ENCODE data around the gene CRYBB3. TPM values are rescaled to one million over a fixed set of nuclear protein-coding genes. Genes with fewer than 3 reads are reported as not detected.
"Not testable (repeated sequence)": the region's sequence is repeated elsewhere in the genome, so short reads cannot be mapped to it uniquely, and the experiment has no call there.

The CRYBB3 gene
- total and polyA plus RNA-seq, 7 experiments from 2014 or later: not detected

DNA sequence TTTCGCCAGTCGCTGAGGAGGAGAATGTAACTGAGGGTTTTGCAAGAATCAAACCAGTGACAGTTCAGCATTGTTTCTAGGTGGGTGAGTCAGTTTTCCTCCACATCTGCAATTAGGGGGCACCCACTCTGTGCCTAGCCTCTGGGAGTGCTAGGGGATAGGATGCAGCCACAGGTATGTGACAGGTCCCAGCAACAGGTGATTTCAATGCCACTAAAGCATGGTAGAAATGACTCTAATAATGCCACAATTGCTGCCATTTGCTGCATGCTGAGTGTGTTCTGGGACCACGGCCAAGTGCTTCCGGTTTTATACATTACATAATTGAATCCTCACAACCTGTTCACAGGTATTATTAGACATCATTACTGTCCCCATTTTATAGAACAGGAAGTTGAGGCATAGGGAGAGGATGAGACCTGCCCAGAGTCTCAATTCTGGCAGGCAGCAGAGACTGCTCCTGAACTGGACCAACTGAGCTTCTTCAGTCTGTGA, 20.3 kb downstream of the CRYBB3 start:
- Mint-ChIP-seq H3K27me3 (peaks cover 0 to 35% (median 28%) of the 10 kb centered on the region in 5 donors), H3K9me3 (peaks cover 0 to 3% (median 0%) of the 10 kb centered on the region in 11 donors), H3K4me3 (no peak overlapping the region), H3K27ac (no peak overlapping the region), H3K36me3 (no peaks in the 10 kb centered on the region), H3K4me1 (no peaks in the 10 kb centered on the region)
- DNase-seq: no peak
- CTCF ChIA-PET: interaction anchor here (0.6 kb wide), 1 partner anchor 8 kb away, joined by 3 read pairs; no protein-coding TSS in a partner anchor
- Histone ChIP-seq H3K4me3 (ENCODE audit: low read length) (no peak overlapping the region), H3K27ac (ENCODE audit: low read depth, low read length) (no peak overlapping the region), H3K36me3 (ENCODE audit: control insufficient read depth in 2 of 3, insufficient read depth in 3 of 3, low read length in 3 of 3) (no peaks in the 10 kb centered on the region), H3K4me1 (ENCODE audit: control insufficient read depth in 2 of 2, insufficient read depth in 2 of 2, low read length in 2 of 2) (no peaks in the 10 kb centered on the region), H3K9me3 (ENCODE audit: control insufficient read depth in 2 of 3, low read length in 3 of 3) (no peaks in the 10 kb centered on the region), H3K27me3 (ENCODE audit: control insufficient read depth in 2 of 2, insufficient read depth in 2 of 2, low read length in 2 of 2) (no peaks in the 10 kb centered on the region)
- POLR2A ChIA-PET: no interaction called here
- intact Hi-C loops (cut with micrococcal nuclease): no loop called here
- ATAC-seq: no peak

DNA sequence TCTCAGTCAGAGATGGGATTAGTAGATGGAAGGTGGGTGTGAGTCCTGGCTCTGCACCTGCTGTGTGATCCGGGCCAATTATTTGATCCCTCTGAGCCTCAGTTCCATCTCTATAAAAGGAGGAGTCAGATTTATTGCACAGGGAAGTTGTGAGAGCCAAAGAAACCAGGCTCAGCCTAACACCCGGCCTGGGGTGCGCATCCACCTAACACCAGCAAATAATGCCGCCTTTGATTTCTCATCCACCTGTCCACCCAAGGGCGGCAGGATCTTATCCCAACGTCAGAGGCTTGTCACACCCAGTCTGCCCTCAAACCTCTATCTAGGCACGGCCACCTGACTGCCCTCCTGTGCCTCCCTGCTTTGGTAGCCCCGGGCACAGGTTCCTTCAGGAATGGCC, 22.1 kb downstream of the CRYBB3 start:
- H3K27ac Mint-ChIP-seq: no peak overlapping the region
- Histone ChIP-seq H3K36me3 (ENCODE audit: control insufficient read depth in 2 of 3, insufficient read depth in 3 of 3, low read length in 3 of 3) (no peaks in the 10 kb centered on the region), H3K4me1 (ENCODE audit: control insufficient read depth in 2 of 2, insufficient read depth in 2 of 2, low read length in 2 of 2) (no peaks in the 10 kb centered on the region), H3K27me3 (ENCODE audit: control insufficient read depth in 2 of 2, insufficient read depth in 2 of 2, low read length in 2 of 2) (no peaks in the 10 kb centered on the region), H3K27ac (ENCODE audit: low read depth, low read length) (no peak overlapping the region), H3K9me3 (ENCODE audit: control insufficient read depth in 2 of 3, low read length in 3 of 3) (no peaks in the 10 kb centered on the region), H3K4me3 (ENCODE audit: low read length) (no peak overlapping the region)
- H3K36me3 Mint-ChIP-seq: no peaks in the 10 kb centered on the region
- no peak overlapping the region for H3K4me3 Mint-ChIP-seq
- POLR2A ChIA-PET: no interaction called here
- DNase-seq: no peak
- H3K4me1 Mint-ChIP-seq: no peaks in the 10 kb centered on the region
- intact Hi-C loops (cut with micrococcal nuclease): no loop called here
- peaks cover 0 to 35% (median 16%) of the 10 kb centered on the region in 5 donors for H3K27me3 Mint-ChIP-seq
- H3K9me3 Mint-ChIP-seq: no peaks in the 10 kb centered on the region
- CTCF ChIA-PET: no interaction called here
- no peak for ATAC-seq

DNA sequence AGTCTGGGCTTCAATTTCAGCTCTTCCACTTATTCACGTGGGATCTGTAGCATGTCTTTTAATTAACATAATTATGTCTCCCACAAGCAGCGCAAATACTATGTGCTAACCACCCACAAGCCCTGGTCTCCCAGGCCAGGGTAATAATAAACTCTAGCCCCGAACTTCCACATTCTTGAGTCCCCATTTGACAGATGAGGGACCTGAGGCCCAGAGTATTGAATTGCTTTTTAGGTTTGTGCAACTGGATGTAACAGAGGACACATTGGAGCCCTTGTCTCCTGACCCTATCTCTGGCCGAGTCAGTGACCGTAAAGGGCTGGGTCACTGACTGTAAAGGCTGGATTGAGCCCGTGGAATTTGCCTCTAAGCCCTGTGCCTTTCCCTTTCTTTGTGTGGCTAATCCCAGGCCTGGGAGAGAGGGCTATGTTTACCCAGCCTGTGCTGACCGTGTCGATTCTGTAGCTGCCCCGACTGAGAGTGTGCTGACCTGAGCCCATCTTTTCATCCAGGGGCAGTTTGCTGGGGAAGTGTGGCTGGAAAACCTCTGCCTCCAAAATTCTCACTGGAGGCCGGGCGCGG, 23.7 kb downstream of the CRYBB3 start:
- no peaks in the 10 kb centered on the region for H3K4me1 Mint-ChIP-seq
- intact Hi-C loops (cut with micrococcal nuclease): no loop called here
- DNase-seq: no peak
- H3K4me1 ChIP-seq (ENCODE audit: control insufficient read depth in 2 of 2, insufficient read depth in 2 of 2, low read length in 2 of 2): no peaks in the 10 kb centered on the region
- ChIA-PET POLR2A (no interaction called here), CTCF (no interaction called here)
- no peak overlapping the region for H3K4me3 ChIP-seq (ENCODE audit: low read length)
- no peaks in the 10 kb centered on the region for H3K36me3 ChIP-seq (ENCODE audit: control insufficient read depth in 2 of 3, insufficient read depth in 3 of 3, low read length in 3 of 3)
- H3K9me3 Mint-ChIP-seq: no peaks in the 10 kb centered on the region
- H3K27ac ChIP-seq (ENCODE audit: low read depth, low read length): no peak overlapping the region
- no peaks in the 10 kb centered on the region for H3K9me3 ChIP-seq (ENCODE audit: control insufficient read depth in 2 of 3, low read length in 3 of 3)
- H3K4me3 Mint-ChIP-seq: no peak overlapping the region
- H3K27me3 Mint-ChIP-seq: peaks cover 0 to 24% (median 9%) of the 10 kb centered on the region in 5 donors
- H3K36me3 Mint-ChIP-seq: no peaks in the 10 kb centered on the region
- no peaks in the 10 kb centered on the region for H3K27me3 ChIP-seq (ENCODE audit: control insufficient read depth in 2 of 2, insufficient read depth in 2 of 2, low read length in 2 of 2)
- H3K27ac Mint-ChIP-seq: no peak overlapping the region
- no peak for ATAC-seq

DNA sequence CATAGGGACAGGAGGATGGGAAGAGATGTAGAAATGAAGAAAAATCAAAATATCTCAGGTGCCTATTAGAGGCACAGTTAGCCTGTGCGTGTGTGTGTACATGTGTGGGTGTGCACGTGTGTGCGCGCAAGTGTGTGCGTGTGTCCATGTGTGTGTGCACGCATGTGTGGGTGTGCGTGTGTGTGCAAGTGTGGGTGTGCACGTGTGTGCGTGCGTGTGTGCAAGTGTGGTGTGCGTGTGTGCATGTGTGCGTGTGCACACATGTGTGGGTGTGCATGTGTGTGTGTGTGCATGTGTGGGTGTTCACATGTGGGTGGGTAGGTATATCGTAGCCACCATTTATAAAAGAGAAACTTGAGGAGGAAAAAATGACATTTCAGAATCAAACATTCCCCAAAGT, 29.2 kb downstream of the CRYBB3 start:
- H3K27ac Mint-ChIP-seq: no peak overlapping the region
- Histone ChIP-seq H3K27me3 (ENCODE audit: control insufficient read depth in 2 of 2, insufficient read depth in 2 of 2, low read length in 2 of 2) (no peaks in the 10 kb centered on the region), H3K27ac (ENCODE audit: low read depth, low read length) (no peak overlapping the region), H3K9me3 (ENCODE audit: control insufficient read depth in 2 of 3, low read length in 3 of 3) (no peaks in the 10 kb centered on the region), H3K36me3 (ENCODE audit: control insufficient read depth in 2 of 3, insufficient read depth in 3 of 3, low read length in 3 of 3) (no peaks in the 10 kb centered on the region), H3K4me1 (ENCODE audit: control insufficient read depth in 2 of 2, insufficient read depth in 2 of 2, low read length in 2 of 2) (no peaks in the 10 kb centered on the region), H3K4me3 (ENCODE audit: low read length) (no peak overlapping the region)
- CTCF ChIA-PET: no interaction called here
- H3K4me1 Mint-ChIP-seq: no peaks in the 10 kb centered on the region
- DNase-seq (no peak), ATAC-seq (no peak)
- peaks cover 16 to 26% (median 22%) of the 10 kb centered on the region in 5 donors for H3K27me3 Mint-ChIP-seq
- H3K9me3 Mint-ChIP-seq: no peaks in the 10 kb centered on the region
- intact Hi-C loops (cut with micrococcal nuclease): no loop called here
- POLR2A ChIA-PET: no interaction called here
- peaks cover 0 to 3% (median 0%) of the 10 kb centered on the region in 5 donors for H3K36me3 Mint-ChIP-seq
- no peak overlapping the region for H3K4me3 Mint-ChIP-seq

DNA sequence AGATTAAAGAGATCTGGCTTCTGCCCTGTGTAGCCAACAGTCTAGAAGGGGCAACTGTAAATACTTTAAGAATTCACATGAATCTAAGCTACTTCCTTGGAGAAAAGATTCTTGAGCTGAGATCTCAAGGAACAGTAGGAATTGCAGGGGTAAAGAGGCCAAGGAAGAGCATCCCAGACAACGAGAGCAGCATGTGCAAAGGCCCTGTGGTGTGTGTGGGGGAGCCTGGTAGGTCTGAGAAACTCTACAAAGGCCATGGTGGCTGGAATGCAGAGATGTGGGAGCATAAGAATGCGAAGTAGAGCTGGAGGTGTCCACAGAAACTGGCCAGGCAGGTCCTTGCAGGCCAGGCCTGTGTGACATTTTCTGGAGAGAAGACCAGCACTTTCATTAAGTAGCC, 31.1 kb downstream of the CRYBB3 start:
- POLR2A ChIA-PET; DNase-seq; CTCF ChIA-PET; H3K27ac Mint-ChIP-seq; H3K36me3 Mint-ChIP-seq; H3K27me3 ChIP-seq (ENCODE audit: control insufficient read depth in 2 of 2, insufficient read depth in 2 of 2, low read length in 2 of 2); H3K4me3 ChIP-seq (ENCODE audit: low read length); ATAC-seq; H3K9me3 ChIP-seq (ENCODE audit: control insufficient read depth in 2 of 3, low read length in 3 of 3); H3K4me1 ChIP-seq (ENCODE audit: control insufficient read depth in 2 of 2, insufficient read depth in 2 of 2, low read length in 2 of 2); H3K4me1 Mint-ChIP-seq; H3K4me3 Mint-ChIP-seq; H3K27ac ChIP-seq (ENCODE audit: low read depth, low read length); H3K36me3 ChIP-seq (ENCODE audit: control insufficient read depth in 2 of 3, insufficient read depth in 3 of 3, low read length in 3 of 3); H3K9me3 Mint-ChIP-seq: not testable (repeated sequence)
- H3K27me3 Mint-ChIP-seq: peaks cover 26 to 40% (median 34%) of the 10 kb centered on the region in 5 donors
- intact Hi-C loops (cut with micrococcal nuclease): loop anchor here in 1 of 2 donors (10.0 kb wide), 1 partner anchor 1104 kb away; no protein-coding TSS in a partner anchor

DNA sequence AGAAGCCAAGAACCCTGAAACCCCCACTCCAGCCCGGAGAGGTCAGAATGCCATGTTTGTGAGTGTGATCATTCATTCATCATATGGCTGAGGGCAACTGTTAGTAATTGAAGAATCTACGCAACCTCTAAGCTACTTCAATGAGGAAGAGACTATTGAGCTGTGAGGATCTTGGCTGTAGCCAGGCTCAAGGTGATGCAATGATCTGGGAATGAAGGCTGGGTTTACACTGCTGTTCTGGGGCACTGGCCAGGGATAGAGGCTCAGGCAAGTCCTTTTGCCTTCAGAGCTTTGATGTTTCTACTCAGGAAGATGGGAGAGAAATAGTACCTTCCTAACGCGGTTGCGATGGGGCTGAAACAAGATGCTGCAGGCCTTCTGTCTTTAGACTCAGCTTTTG, 32.6 kb downstream of the CRYBB3 start:
- H3K4me3 ChIP-seq (ENCODE audit: low read length): no peak overlapping the region
- no peaks in the 10 kb centered on the region for H3K9me3 ChIP-seq (ENCODE audit: control insufficient read depth in 2 of 3, low read length in 3 of 3)
- Mint-ChIP-seq H3K4me3 (no peak overlapping the region), H3K4me1 (peaks cover 0 to 8% (median 5%) of the 10 kb centered on the region in 7 donors), H3K9me3 (no peaks in the 10 kb centered on the region), H3K36me3 (peaks cover 0 to 3% (median 0%) of the 10 kb centered on the region in 5 donors), H3K27me3 (peaks cover 31 to 52% (median 45%) of the 10 kb centered on the region in 5 donors), H3K27ac (no peak overlapping the region)
- no peaks in the 10 kb centered on the region for H3K27me3 ChIP-seq (ENCODE audit: control insufficient read depth in 2 of 2, insufficient read depth in 2 of 2, low read length in 2 of 2)
- ChIA-PET POLR2A (no interaction called here), CTCF (no interaction called here)
- no peak overlapping the region for H3K27ac ChIP-seq (ENCODE audit: low read depth, low read length)
- DNase-seq: no peak
- intact Hi-C loops (cut with micrococcal nuclease): loop anchor here in 1 of 2 donors (10.0 kb wide), 1 partner anchor 1102 kb away; no protein-coding TSS in a partner anchor
- H3K4me1 ChIP-seq (ENCODE audit: control insufficient read depth in 2 of 2, insufficient read depth in 2 of 2, low read length in 2 of 2): no peaks in the 10 kb centered on the region
- no peak for ATAC-seq
- no peaks in the 10 kb centered on the region for H3K36me3 ChIP-seq (ENCODE audit: control insufficient read depth in 2 of 3, insufficient read depth in 3 of 3, low read length in 3 of 3)

DNA sequence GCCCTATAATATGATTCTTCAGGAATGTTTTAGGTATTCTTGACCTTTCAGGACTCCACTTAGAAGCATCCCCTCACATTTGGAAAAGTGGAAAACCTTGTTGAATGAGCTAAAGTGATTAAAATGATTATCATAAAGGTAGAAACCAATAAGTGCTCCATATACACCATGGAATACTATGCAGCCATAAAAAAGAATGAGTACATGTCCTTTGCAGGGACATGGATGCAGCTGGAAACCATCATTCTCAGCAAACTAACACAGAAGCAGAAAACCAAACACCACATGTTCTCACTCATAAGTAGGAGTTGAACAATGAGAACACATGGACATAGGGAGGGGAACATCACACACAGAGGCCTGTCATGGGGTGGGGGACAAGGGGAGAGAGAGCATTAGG, 34.0 kb downstream of the CRYBB3 start:
- POLR2A ChIA-PET; H3K4me3 ChIP-seq (ENCODE audit: low read length); CTCF ChIA-PET; H3K9me3 Mint-ChIP-seq; H3K36me3 ChIP-seq (ENCODE audit: control insufficient read depth in 2 of 3, insufficient read depth in 3 of 3, low read length in 3 of 3); H3K36me3 Mint-ChIP-seq; H3K27ac ChIP-seq (ENCODE audit: low read depth, low read length); H3K27ac Mint-ChIP-seq; ATAC-seq; DNase-seq; H3K27me3 ChIP-seq (ENCODE audit: control insufficient read depth in 2 of 2, insufficient read depth in 2 of 2, low read length in 2 of 2); H3K4me1 ChIP-seq (ENCODE audit: control insufficient read depth in 2 of 2, insufficient read depth in 2 of 2, low read length in 2 of 2); H3K9me3 ChIP-seq (ENCODE audit: control insufficient read depth in 2 of 3, low read length in 3 of 3); H3K4me1 Mint-ChIP-seq; H3K4me3 Mint-ChIP-seq: not testable (repeated sequence)
- H3K27me3 Mint-ChIP-seq: peaks cover 36 to 56% (median 50%) of the 10 kb centered on the region in 5 donors
- intact Hi-C loops (cut with micrococcal nuclease): loop anchor here in 1 of 2 donors (10.0 kb wide), 1 partner anchor 1101 kb away; no protein-coding TSS in a partner anchor
